Tongue (tissue), 2 donors: Measurements from ENCODE around the gene SCYGR8. TPM values are rescaled to one million over a fixed set of nuclear protein-coding genes. Genes with fewer than 3 reads are reported as not detected.

Experiments used
- small RNA-seq: library from RNA; depleted of rRNA; stranded (forward); fragments of <200 nt; gene quantifications from one replicate; pipeline ENCODE3, GENCODE V24; 2014; ENCODE audit warnings: low replicate concordance
- total RNA-seq: library from RNA; depleted of rRNA; stranded (reverse); fragments of >200 nt; gene quantifications from one replicate; pipeline ENCODE4 v1.2.3, GENCODE V29; 2014

SCYGR8 gene
- total RNA-seq, 1 donor from 2014 or later = not detected

Small RNAs within 50 kb of the gene (small RNA-seq; reads per million reads assigned to genes)
- gene RNA5SP121 (not detected), gene SNRPGP8 (not detected)

Other genes with a start within 250 kb of the SCYGR8 start
- gene SCYGR2, start 147.0 kb upstream of the SCYGR8 start, total RNA-seq = not detected
- not detected for gene SCYGR3, start 131.1 kb upstream of the SCYGR8 start, total RNA-seq
- gene SCYGR4, start 128.4 kb upstream of the SCYGR8 start, total RNA-seq = not detected
- not detected for gene SCYGR5, start 79.1 kb upstream of the SCYGR8 start, total RNA-seq
- gene SLC19A3, start 27.9 kb upstream of the SCYGR8 start, total RNA-seq = 5.3 TPM
- not detected for gene SCYGR6, start 21.1 kb upstream of the SCYGR8 start, total RNA-seq
- gene SCYGR7, start 17.6 kb upstream of the SCYGR8 start, total RNA-seq = not detected
- not detected for gene CCL20, start 67.9 kb downstream of the SCYGR8 start, total RNA-seq
- not detected for gene DAW1, start 125.7 kb downstream of the SCYGR8 start, total RNA-seq